Endothelial cell of umbilical vein (primary cell): ENCODE measurements around the gene SENP2. TPM values are rescaled to one million over a fixed set of nuclear protein-coding genes. Genes with fewer than 3 reads are reported as not detected.

Experiments used
- BruUV-seq: library from RNA; stranded (reverse); fragments of 400-500 nt; replicated peaks from 2 replicates; lab custom pipeline; 2021; lab: Mats Ljungman, UMichigan
- CTCF ChIA-PET: fragments of 300-600, 350-600 bp; sonication (Branson Sonifier 250); formaldehyde crosslinking; loops from one replicate; lab custom pipeline; 2021; ENCODE audit warnings: antibody characterized with exemption, inconsistent platforms; lab: Charles Lee
- POLR2A ChIA-PET: fragments of 300-600, 350-600 bp; sonication (Branson Sonifier 250); formaldehyde crosslinking; loops from one replicate; lab custom pipeline; 2021; ENCODE audit warnings: antibody characterized with exemption, inconsistent platforms; lab: Charles Lee
- DNase-seq: peaks from one replicate; pipeline ENCODE4 v3.0.0-alpha.2; 2011; ENCODE audit warnings: low read depth, low spot score
- FAIRE-seq: peaks from 2 replicates; lab custom pipeline; 2011; peaks lifted over from hg19 to GRCh38; lab: Jason Lieb, UNC
- H2AFZ ChIP-seq: 2 replicates; pipeline ENCODE4 v1.6.0; 2012; ENCODE audit warnings: low read depth, low read length, control low read depth, inconsistent platforms
- H3K27ac ChIP-seq: 2 replicates; pipeline ENCODE4 v1.5.1; 2011; ENCODE audit warnings: low read depth, mild to moderate bottlenecking, control low read depth, low read length, moderate library complexity; ENCODE audit not compliant: insufficient read depth
- H3K27me3 ChIP-seq, 2 experiments: 2 replicates each; pipeline versions ENCODE4 v1.6.0 to v1.6.1; 2011; ENCODE audit warnings: low read length in 2 of 2, mixed read lengths in 1 of 2; ENCODE audit not compliant: control insufficient read depth in 2 of 2, insufficient read depth in 2 of 2
- H3K36me3 ChIP-seq, 2 experiments: 2 replicates in 1 of 2; 3 replicates in 1 of 2; pipeline ENCODE4 v1.5.1; 2011; ENCODE audit warnings: low read length in 2 of 2, mild to moderate bottlenecking in 1 of 2, moderate library complexity in 1 of 2; ENCODE audit not compliant: control insufficient read depth in 2 of 2, insufficient read depth in 2 of 2; ENCODE audit errors: extremely low read depth in 1 of 2
- H3K4me1 ChIP-seq: 3 replicates; pipeline ENCODE4 v1.5.1; 2011; ENCODE audit warnings: mild to moderate bottlenecking, low read length; ENCODE audit not compliant: control insufficient read depth, insufficient read depth; ENCODE audit errors: extremely low read depth
- H3K4me2 ChIP-seq: 2 replicates; pipeline ENCODE4 v1.6.1; 2011; ENCODE audit warnings: low read length, control low read depth, mixed read lengths; ENCODE audit not compliant: insufficient read depth
- H3K4me3 ChIP-seq, 3 experiments: fragments of 200-600 bp in 1 of 3; sonication (generic), shearing (Covaris generic) in 1 of 3; replicated peaks in 1 of 3; 2 replicates each; pipeline ENCODE4 v1.5.1; 2011 to 2016; ENCODE audit warnings: control low read depth in 3 of 3, low read length in 3 of 3, mild to moderate bottlenecking in 2 of 3, inconsistent platforms in 1 of 3, low read depth in 1 of 3, moderate library complexity in 1 of 3; ENCODE audit not compliant: insufficient read depth in 1 of 3
- H3K79me2 ChIP-seq: 2 replicates; pipeline ENCODE4 v1.6.0; 2012; ENCODE audit warnings: low read length, inconsistent platforms; ENCODE audit not compliant: control insufficient read depth, insufficient read depth
- H3K9ac ChIP-seq: replicated peaks from 2 replicates; pipeline ENCODE3; 2011; ENCODE audit warnings: low read length, control low read depth; ENCODE audit not compliant: insufficient read depth; ENCODE audit errors: extremely low read depth
- H3K9me1 ChIP-seq: replicated peaks from 3 replicates; pipeline ENCODE4 v1.6.0; 2011; ENCODE audit warnings: mild to moderate bottlenecking, low read length; ENCODE audit not compliant: control insufficient read depth, insufficient read depth; ENCODE audit errors: extremely low read depth
- H3K9me3 ChIP-seq: replicated peaks from 2 replicates; pipeline ENCODE4 v1.5.1; 2012; ENCODE audit warnings: low read length, inconsistent platforms; ENCODE audit not compliant: control insufficient read depth, insufficient read depth
- H4K20me1 ChIP-seq: replicated peaks from 2 replicates; pipeline ENCODE3; 2011; ENCODE audit warnings: mild to moderate bottlenecking, low read length; ENCODE audit not compliant: control insufficient read depth, insufficient read depth; ENCODE audit errors: extremely low read depth
- CTCF ChIP-seq, 2 donors: IDR thresholded peaks; 1 replicate in 1 of 2; 2 replicates in 1 of 2; pipeline ENCODE4 v1.5.1; 2011; ENCODE audit warnings: low read length in 2 of 2, mild to moderate bottlenecking in 2 of 2, moderate library complexity in 2 of 2, control low read depth in 1 of 2, inconsistent platforms in 1 of 2, low read depth in 1 of 2; ENCODE audit not compliant: insufficient read depth in 1 of 2; ENCODE audit errors: extremely low read depth in 1 of 2
- EZH2 ChIP-seq: IDR thresholded peaks from 2 replicates; pipeline ENCODE4 v1.6.1; 2012; ENCODE audit warnings: borderline replicate concordance, low read depth, mild to moderate bottlenecking, moderate library complexity, low read length, inconsistent platforms; ENCODE audit not compliant: severe bottlenecking
- FOS ChIP-seq: IDR thresholded peaks from 2 replicates; pipeline ENCODE4 v1.6.1; 2011; ENCODE audit warnings: mild to moderate bottlenecking, low read length, moderate library complexity, borderline replicate concordance; ENCODE audit not compliant: insufficient read depth
- GATA2 ChIP-seq: IDR thresholded peaks from 2 replicates; pipeline ENCODE4 v1.7.0; 2011; ENCODE audit warnings: low read depth, mild to moderate bottlenecking, moderate library complexity, mixed read lengths, low read length; ENCODE audit not compliant: insufficient read length, insufficient read depth
- JUN ChIP-seq: IDR thresholded peaks from 2 replicates; pipeline ENCODE4 v1.6.1; 2011; ENCODE audit warnings: borderline replicate concordance, low read depth; ENCODE audit not compliant: insufficient read length, insufficient read depth
- MAX ChIP-seq: IDR thresholded peaks from 2 replicates; pipeline ENCODE4 v1.6.1; 2011; ENCODE audit not compliant: insufficient read depth, insufficient read length
- MYC ChIP-seq: IDR thresholded peaks from one replicate; pipeline ENCODE4 v1.6.1; 2011; ENCODE audit warnings: mild to moderate bottlenecking, low read depth, low read length
- POLR2A ChIP-seq: IDR thresholded peaks from 2 replicates; pipeline ENCODE4 v1.6.1; 2012; ENCODE audit warnings: low read depth, mild to moderate bottlenecking, control low read depth, low read length
- POLR2AphosphoS5 ChIP-seq: IDR thresholded peaks from 2 replicates; pipeline ENCODE4 v1.6.1; 2012; ENCODE audit warnings: low read depth, mild to moderate bottlenecking, control low read depth, low read length, moderate library complexity; ENCODE audit not compliant: insufficient read depth
- dilution Hi-C: fragments of 300-500 bp; cut with MboI; formaldehyde crosslinking; loops from one replicate; pipeline ENCODE4 v1.15.0; 2019; ENCODE audit warnings: low sequenced_read_pairs; ENCODE audit not compliant: extremely low pct_ligation_motif_present
- intact Hi-C: fragments of 100-400 bp; cut with micrococcal nuclease; formaldehyde crosslinking; loops from one replicate; pipeline ENCODE4 v1.10.0; 2022
- polyA plus RNA-seq, 4 experiments: library from polyadenylated mRNA; depleted of rRNA in 3 of 4; stranded (reverse) in 3 of 4; unstranded in 1 of 4; fragments of >200 nt; gene quantifications; 2 replicates each; pipeline versions ENCODE4 v1.2.1 to v1.2.3, GENCODE V29; 2011 to 2012; ENCODE audit warnings: missing spikeins in 1 of 4
- total RNA-seq: library from RNA; stranded (reverse); gene quantifications from 2 replicates; pipeline ENCODE4 v1.2.3, GENCODE V29; 2021

Gene SENP2
- total and polyA plus RNA-seq, 2 donors (not counting 3 experiments of a cell fraction or from before 2014, with no cell fraction given), result 3.8 to 40.4 TPM

GRCh38 chr3:185594073-185594472 lies 8.0 kb downstream of the SENP2 start:
- Histone ChIP-seq H3K4me1 (no peaks in the 10 kb centered on the region), H4K20me1 (no peaks in the 10 kb centered on the region), H2AFZ (no peak overlapping the region), H3K9ac (no peak overlapping the region), H3K27me3 (no peaks in the 10 kb centered on the region), H3K9me1 (no peaks in the 10 kb centered on the region), H3K4me2 (no peak overlapping the region), H3K36me3 (peaks cover 0 to 2% of the 10 kb centered on the region in 2 experiments), H3K79me2 (peaks cover 5% of the 10 kb centered on the region), H3K9me3 (no peaks in the 10 kb centered on the region), H3K27ac (no peak overlapping the region), H3K4me3 (no peak overlapping the region)
- CTCF ChIA-PET, result no interaction called here
- no peak for TF ChIP-seq MYC
- TF ChIP-seq POLR2A, result no peak
- no peak for TF ChIP-seq FOS
- TF ChIP-seq MAX, result no peak
- no peak for TF ChIP-seq POLR2AphosphoS5
- TF ChIP-seq EZH2, result no peak
- TF ChIP-seq GATA2, result no peak
- no peak for TF ChIP-seq JUN
- TF ChIP-seq CTCF (IDR thresholded peaks at IDR 0.05; ENCODE audit: extremely low read depth in 1 of 2, insufficient read depth in 1 of 2, low read depth in 1 of 2, low read length in 2 of 2), result no peak
- FAIRE-seq (no peak), DNase-seq (no peak)
- intact Hi-C loops, result no loop called here
- no TSS peak for BruUV-seq
- dilution Hi-C loops, result no loop called here
- POLR2A ChIA-PET, result no interaction called here
